GM23248 (cell line): Measurements from ENCODE around the gene HTR3A. TPM values are rescaled to one million over a fixed set of nuclear protein-coding genes. Genes with fewer than 3 reads are reported as not detected.

Source experiments
- DNase-seq: peaks from one replicate; pipeline ENCODE4 v3.0.0-alpha.2; 2015
- H2AFZ ChIP-seq: fragments of 200-600 bp; sonication (generic); 2 replicates; pipeline ENCODE4 v1.6.1; 2016; ENCODE audit warnings: antibody characterized with exemption
- H3F3A ChIP-seq: fragments of 200-600 bp; sonication (generic); 2 replicates; pipeline ENCODE4 v1.6.1; 2016; ENCODE audit warnings: mild to moderate bottlenecking, antibody characterized with exemption, mixed run types; ENCODE audit not compliant: insufficient read depth
- H3K27ac ChIP-seq: fragments of 200-600 bp; sonication (generic); 2 replicates; pipeline ENCODE4 v1.5.1; 2016; ENCODE audit warnings: mild to moderate bottlenecking
- H3K27me3 ChIP-seq: fragments of 200-600 bp; sonication (generic); replicated peaks from 2 replicates; pipeline ENCODE4 v1.6.1; 2016; ENCODE audit warnings: mild to moderate bottlenecking; ENCODE audit not compliant: insufficient read depth
- H3K36me3 ChIP-seq: fragments of 200-600 bp; sonication (generic); 2 replicates; pipeline ENCODE4 v1.6.1; 2016; ENCODE audit warnings: low read depth, mild to moderate bottlenecking
- H3K4me1 ChIP-seq: fragments of 200-600 bp; sonication (generic); 2 replicates; pipeline ENCODE4 v1.6.1; 2016; ENCODE audit warnings: mild to moderate bottlenecking; ENCODE audit not compliant: insufficient read depth
- H3K4me2 ChIP-seq: fragments of 200-600 bp; sonication (generic); one replicate; pipeline ENCODE4 v1.6.1; 2016; ENCODE audit warnings: mild to moderate bottlenecking; ENCODE audit not compliant: unreplicated experiment
- H3K4me3 ChIP-seq: fragments of 200-600 bp; sonication (generic); 2 replicates; pipeline ENCODE4 v1.5.1; 2016; ENCODE audit warnings: mild to moderate bottlenecking
- H3K79me2 ChIP-seq: fragments of 200-600 bp; sonication (generic); 2 replicates; pipeline ENCODE4 v1.6.1; 2016; ENCODE audit warnings: mild to moderate bottlenecking; ENCODE audit not compliant: insufficient read depth
- H3K9ac ChIP-seq: fragments of 200-600 bp; sonication (generic); 2 replicates; pipeline ENCODE4 v1.6.1; 2016; ENCODE audit warnings: mild to moderate bottlenecking
- H3K9me2 ChIP-seq: fragments of 200-600 bp; sonication (generic); 2 replicates; pipeline ENCODE4 v1.6.1; 2016; ENCODE audit warnings: mixed run types, mild to moderate bottlenecking, moderate library complexity; ENCODE audit not compliant: insufficient read depth
- H3K9me3 ChIP-seq: fragments of 200-600 bp; sonication (generic); one replicate; pipeline ENCODE4 v1.6.1; 2017; ENCODE audit warnings: low read depth
- H4K20me1 ChIP-seq: fragments of 200-600 bp; sonication (generic); 2 replicates; pipeline ENCODE4 v1.6.0; 2016; ENCODE audit not compliant: insufficient read depth
- EZH2 ChIP-seq: fragments of 200-600 bp; sonication (generic); IDR thresholded peaks from 2 replicates; pipeline ENCODE4 v1.6.1; 2018; ENCODE audit warnings: antibody characterized with exemption, mild to moderate bottlenecking; ENCODE audit not compliant: insufficient read depth, poor library complexity, severe bottlenecking
- EZH2phosphoT487 ChIP-seq: fragments of 200-600 bp; sonication (generic); IDR thresholded peaks from 2 replicates; pipeline ENCODE4 v1.6.1; 2018; ENCODE audit warnings: antibody characterized with exemption, moderate library complexity, mild to moderate bottlenecking, low read depth; ENCODE audit not compliant: insufficient read depth
- WGBS, 2 experiments: methylation state at CpG; one replicate each; pipeline ENCODE4 v1.1.6; 2015 to 2017; ENCODE audit warnings: low lambda C conversion rate in 2 of 2, low coverage in 1 of 2; ENCODE audit errors: missing lambda C conversion rate in 2 of 2; 5-methylcytosine and 5-hydroxymethylcytosine counted together
- in situ Hi-C: fragments of 300-500 bp; cut with MboI; formaldehyde crosslinking; loops from 2 replicates; pipeline ENCODE4 v1.15.0; 2020
- polyA plus RNA-seq: library from polyadenylated mRNA; unstranded; fragments of >200 nt; fragmentation: Nextera tagmentation; extraction: Ambion mirVana; gene quantifications from 2 replicates; pipeline ENCODE4 v1.2.1, GENCODE V29; 2016
- total RNA-seq: library from RNA; depleted of rRNA; stranded (reverse); fragments of >200 nt; shearing (Covaris generic); gene quantifications from 2 replicates; pipeline ENCODE4 v1.2.3, GENCODE V29; 2014

HTR3A gene
- total and polyA plus RNA-seq, 2 experiments from 2014 or later = not detected

DNA sequence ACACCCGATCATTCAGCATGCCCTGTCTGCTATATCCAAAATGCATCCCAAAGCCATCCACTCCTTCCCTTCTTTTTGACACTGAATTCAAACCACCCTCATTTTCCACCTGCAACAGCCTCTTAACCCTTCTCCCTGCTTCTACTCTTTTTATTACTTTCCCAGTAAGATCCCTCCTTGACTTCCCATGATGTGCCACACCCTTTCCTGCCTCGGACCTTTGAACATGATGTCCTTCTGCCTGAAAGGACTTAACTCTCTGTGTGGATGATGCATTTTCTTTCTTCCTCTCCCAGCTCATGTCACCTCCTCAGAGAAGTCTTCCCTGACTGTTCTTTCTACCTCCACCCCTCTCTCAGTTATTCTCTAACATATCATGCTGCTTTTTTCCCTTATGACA, 36.5 kb downstream of the HTR3A start:
- Histone ChIP-seq H3K9me3 (no peaks in the 10 kb centered on the region), H3F3A (no peaks in the 10 kb centered on the region), H3K79me2 (no peaks in the 10 kb centered on the region), H3K27ac (no peak overlapping the region), H3K27me3 (peaks cover 20% of the 10 kb centered on the region; the same call in 1 of the 2 replicates), H3K9me2 (no peaks in the 10 kb centered on the region), H3K9ac (no peak overlapping the region), H3K36me3 (no peaks in the 10 kb centered on the region), H3K4me2 (no peak overlapping the region), H3K4me3 (no peak overlapping the region), H2AFZ (no peak overlapping the region), H3K4me1 (no peaks in the 10 kb centered on the region), H4K20me1 (no peaks in the 10 kb centered on the region)
- in situ Hi-C loops = no loop called here
- no peak for DNase-seq
- TF ChIP-seq EZH2 (no peak), EZH2phosphoT487 (no peak)
- 6 to 15% methylated on average over 2 of the region's 2 CpGs for WGBS, 2 experiments

DNA sequence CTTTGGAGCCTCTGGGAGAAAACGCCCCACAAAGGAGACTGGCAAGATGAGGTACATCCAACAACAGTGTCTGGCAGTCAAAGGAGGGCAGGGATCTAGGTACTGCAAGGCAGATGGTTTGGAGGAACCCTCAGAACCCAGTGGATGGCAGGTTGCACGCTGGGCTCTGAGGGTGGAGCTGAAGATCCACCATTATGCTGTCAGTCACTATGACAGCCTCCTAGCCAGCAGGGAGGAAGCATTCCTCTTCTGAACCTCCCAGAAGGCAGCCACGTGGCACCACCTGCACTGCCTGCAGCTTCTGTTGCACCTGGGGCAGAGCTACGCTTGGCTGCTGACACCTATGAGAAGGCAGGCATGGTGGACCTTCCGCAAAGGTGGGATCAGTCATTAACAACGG, 40.2 kb downstream of the HTR3A start:
- TF ChIP-seq EZH2phosphoT487 (no peak), EZH2 (no peak)
- in situ Hi-C loops = no loop called here

GRCh38 chr11:114016986-114017385, 42.1 kb downstream of the HTR3A start:
- Histone ChIP-seq H3K9me2 (no peaks in the 10 kb centered on the region), H2AFZ (no peak overlapping the region), H3K27me3 (peaks cover 3% of the 10 kb centered on the region; the same call in 1 of the 2 replicates), H3K4me1 (0 out of 2 replicates have a peak, but pooled peaks cover 5% of the 10 kb centered on the region), H3K4me2 (no peak overlapping the region), H3K9me3 (no peaks in the 10 kb centered on the region), H3K27ac (no peak overlapping the region), H3F3A (no peaks in the 10 kb centered on the region), H3K79me2 (no peaks in the 10 kb centered on the region), H3K9ac (no peak overlapping the region), H4K20me1 (no peaks in the 10 kb centered on the region), H3K36me3 (no peaks in the 10 kb centered on the region), H3K4me3 (no peak overlapping the region)
- in situ Hi-C loops = no loop called here
- TF ChIP-seq EZH2 (no peak), EZH2phosphoT487 (no peak)
- DNase-seq = no peak
- 80% methylated on average over 2 of the region's 2 CpGs for WGBS, 2 experiments

More for the DNA sequence above, 40.2 kb downstream of the HTR3A start:
- Histone ChIP-seq H3K9me2 (no peaks in the 10 kb centered on the region), H3K9ac (no peak overlapping the region), H3F3A (no peaks in the 10 kb centered on the region), H3K9me3 (no peaks in the 10 kb centered on the region), H3K27ac (no peak overlapping the region), H4K20me1 (no peaks in the 10 kb centered on the region), H3K27me3 (peaks cover 7% of the 10 kb centered on the region; the same call in 1 of the 2 replicates), H3K4me2 (no peak overlapping the region), H2AFZ (no peak overlapping the region), H3K4me3 (no peak overlapping the region), H3K36me3 (no peaks in the 10 kb centered on the region), H3K79me2 (no peaks in the 10 kb centered on the region), H3K4me1 (0 out of 2 replicates have a peak, but pooled peaks cover 5% of the 10 kb centered on the region)
- 39% methylated on average over 6 of the region's 6 CpGs for WGBS, 2 experiments
- no peak for DNase-seq

- H3F3A ChIP-seq = no peaks in the 10 kb centered on the region
- no peak overlapping the region for H3K27ac ChIP-seq
- no peak for TF ChIP-seq EZH2
- no peak for TF ChIP-seq EZH2phosphoT487
- H3K79me2 ChIP-seq = no peaks in the 10 kb centered on the region
- no peaks in the 10 kb centered on the region for H3K9me3 ChIP-seq
- peak; percentile 48 for DNase-seq
- no peak overlapping the region for H3K4me2 ChIP-seq
- peaks cover 9% of the 10 kb centered on the region; the same call in 1 of the 2 replicates for H3K27me3 ChIP-seq
- no peak overlapping the region for H2AFZ ChIP-seq
- no peaks in the 10 kb centered on the region for H3K36me3 ChIP-seq
- H3K4me1 ChIP-seq = 0 out of 2 replicates have a peak, but pooled peaks cover 5% of the 10 kb centered on the region
- H3K9ac ChIP-seq = no peak overlapping the region
- in situ Hi-C loops = no loop called here
- no peaks in the 10 kb centered on the region for H4K20me1 ChIP-seq
- H3K9me2 ChIP-seq = no peaks in the 10 kb centered on the region
- no peak overlapping the region for H3K4me3 ChIP-seq
- WGBS, 2 experiments = 10 to 21% methylated on average over 2 of the region's 2 CpGs
Observed at GRCh38 chr11:114017723-114018122, 42.8 kb downstream of the HTR3A start.
